GM12878 (cell line): ENCODE results near the gene CD276. TPM values are rescaled to one million over a fixed set of nuclear protein-coding genes. Genes with fewer than 3 reads are reported as not detected.

Source experiments
- ATAC-seq: fragments of 200-7000 bp; cut with Tn5 transposase; 3 replicates; pipeline ENCODE4 v1.9.1; 2020; ENCODE audit warnings: mild to moderate bottlenecking, moderate library complexity
- BruUV-seq: library from RNA; stranded (reverse); fragments of 400-500 nt; replicated peaks from 2 replicates; lab custom pipeline; 2021; lab: Mats Ljungman, UMichigan
- CTCF ChIA-PET: fragments of 300-600 bp; sonication (Branson Sonifier 250); formaldehyde crosslinking; extraction: SDS; loops from one replicate; lab custom pipeline; 2021; ENCODE audit warnings: inconsistent platforms; lab: Yijun Ruan, JAX
- POLR2A ChIA-PET: fragments of 350-600 bp; formaldehyde crosslinking; extraction: SDS; loops from one replicate; lab custom pipeline; 2021; ENCODE audit warnings: inconsistent platforms; lab: Charles Lee
- RAD21 ChIA-PET: fragments of 300-600 bp; sonication (Branson Sonifier 250); formaldehyde crosslinking; loops from one replicate; lab custom pipeline; 2023; ENCODE audit warnings: antibody characterized with exemption; ENCODE audit not compliant: unreplicated experiment; lab: Charles Lee
- SMC1A ChIA-PET: fragments of 300-600 bp; sonication (Branson Sonifier 250); formaldehyde crosslinking; loops from one replicate; lab custom pipeline; 2023; ENCODE audit not compliant: unreplicated experiment, uncharacterized antibody; lab: Charles Lee
- DNase-seq: peaks from one replicate; pipeline ENCODE4 v3.0.0-alpha.2; 2011; ENCODE audit warnings: low read depth, low spot score
- FAIRE-seq: peaks from 3 replicates; lab custom pipeline; 2011; peaks lifted over from hg19 to GRCh38; lab: Jason Lieb, UNC
- H2AFZ ChIP-seq: 2 replicates; pipeline ENCODE4 v1.6.0; 2011; ENCODE audit warnings: low read depth, low read length, control low read depth; ENCODE audit not compliant: control insufficient read depth
- H3K27ac ChIP-seq: 2 replicates; pipeline ENCODE4 v1.5.1; 2011; ENCODE audit warnings: control low read depth; ENCODE audit not compliant: control insufficient read depth, insufficient read depth
- H3K27me3 ChIP-seq, 2 experiments: replicated peaks in 1 of 2; 2 replicates each; pipeline versions ENCODE4 v1.6.0 to v1.6.1; 2011; ENCODE audit warnings: low read length in 1 of 2; ENCODE audit not compliant: control insufficient read depth in 2 of 2, insufficient read depth in 2 of 2
- H3K36me3 ChIP-seq, 2 experiments: 2 replicates each; pipeline ENCODE4 v1.5.1; 2011; ENCODE audit warnings: low read length in 1 of 2; ENCODE audit not compliant: control insufficient read depth in 2 of 2, insufficient read depth in 2 of 2
- H3K4me1 ChIP-seq: 2 replicates; pipeline ENCODE4 v1.6.1; 2011; ENCODE audit warnings: mild to moderate bottlenecking, low read length, moderate library complexity, mixed read lengths; ENCODE audit not compliant: control insufficient read depth, insufficient read depth
- H3K4me2 ChIP-seq: 2 replicates; pipeline ENCODE4 v1.6.0; 2011; ENCODE audit warnings: control low read depth; ENCODE audit not compliant: control insufficient read depth, insufficient read depth
- H3K4me3 ChIP-seq: fragments of 200-600 bp; sonication (generic); 2 replicates; pipeline ENCODE4 v1.5.1; 2016
- H3K79me2 ChIP-seq: 2 replicates; pipeline ENCODE4 v1.6.0; 2011; ENCODE audit warnings: low read length; ENCODE audit not compliant: control insufficient read depth, insufficient read depth
- H3K9ac ChIP-seq: 2 replicates; pipeline ENCODE4 v1.8.0; 2011; ENCODE audit warnings: low read length, control low read depth, mixed read lengths; ENCODE audit not compliant: control insufficient read depth, insufficient read depth
- H3K9me3 ChIP-seq: replicated peaks from 3 replicates; pipeline ENCODE4 v1.5.1; 2011; ENCODE audit warnings: mild to moderate bottlenecking, low read length; ENCODE audit not compliant: control insufficient read depth, insufficient read depth
- H4K20me1 ChIP-seq: 2 replicates; pipeline ENCODE4 v1.6.0; 2011; ENCODE audit not compliant: control insufficient read depth, insufficient read depth
- ATF2 ChIP-seq: IDR thresholded peaks from 2 replicates; pipeline ENCODE4 v1.6.1; 2012; ENCODE audit warnings: low read length, inconsistent platforms
- CEBPB ChIP-seq, 2 experiments: fragments of 150-350 bp in 1 of 2; IDR thresholded peaks; 2 replicates each; pipeline ENCODE4 v1.6.1; 2012 to 2014; ENCODE audit warnings: low read depth in 2 of 2, low read length in 2 of 2, borderline replicate concordance in 1 of 2, inconsistent platforms in 1 of 2
- FOXM1 ChIP-seq: IDR thresholded peaks from 2 replicates; pipeline ENCODE4 v1.6.1; 2012; ENCODE audit warnings: low read depth, mild to moderate bottlenecking, inconsistent platforms, low read length, moderate library complexity
- GABPA ChIP-seq: IDR thresholded peaks from 2 replicates; pipeline ENCODE4 v1.6.1; 2014; ENCODE audit warnings: antibody characterized with exemption, low read depth, mild to moderate bottlenecking, inconsistent platforms
- HDGF ChIP-seq: fragments of 450-650 bp; IDR thresholded peaks from 2 replicates; pipeline ENCODE4 v1.6.1; 2016; ENCODE audit warnings: antibody characterized with exemption
- KAT2A ChIP-seq: conservative IDR thresholded peaks from 2 replicates; pipeline ENCODE4 v1.6.1; 2011; ENCODE audit warnings: low read depth, low read length; ENCODE audit not compliant: control insufficient read depth
- MTA2 ChIP-seq: fragments of 450-650 bp; IDR thresholded peaks from 2 replicates; pipeline ENCODE4 v1.6.1; 2016; ENCODE audit warnings: low read depth, mild to moderate bottlenecking, moderate library complexity
- TCF7 ChIP-seq: IDR thresholded peaks from 2 replicates; pipeline ENCODE4 v1.6.1; 2014; ENCODE audit warnings: antibody characterized with exemption, borderline replicate concordance
- WGBS: methylation state at CpG from one replicate; pipeline ENCODE4 v1.1.6; 2016; ENCODE audit warnings: low lambda C conversion rate; ENCODE audit not compliant: insufficient replicate concordance, insufficient coverage; ENCODE audit errors: missing lambda C conversion rate; 5-methylcytosine and 5-hydroxymethylcytosine counted together
- in situ Hi-C: fragments of 300-500 bp; cut with MboI; formaldehyde crosslinking; loops from 9 replicates; pipeline ENCODE4 v1.14.3; 2018; ENCODE audit warnings: mixed read lengths
- intact Hi-C: fragments of 100-400 bp; cut with micrococcal nuclease; formaldehyde crosslinking; loops from one replicate; pipeline ENCODE4 v1.14.2; 2022; ENCODE audit not compliant: unreplicated experiment
- polyA plus RNA-seq, 11 experiments: library from polyadenylated mRNA; depleted of rRNA in 4 of 11; unstranded in 6 of 11; stranded (reverse) in 5 of 11; fragments of >200 nt; fragmentation: Nextera tagmentation in 4 of 11; fragmentation: Illumina TruSeq in 1 of 11; extraction: Ambion mirVana in 4 of 11; extraction: Trizol in 1 of 11; gene quantifications; 1 replicate in 1 of 11; 2 replicates in 10 of 11; pipeline versions ENCODE4 v1.2.1 to v1.2.3, GENCODE V29; 2011 to 2016; ENCODE audit warnings: inconsistent platforms in 2 of 11, missing spikeins in 2 of 11, low read depth in 1 of 11
- total RNA-seq, 4 experiments: library from RNA; depleted of rRNA in 3 of 4; stranded (reverse); fragments of >200 nt in 3 of 4; fragmentation: Illumina TruSeq in 1 of 4; extraction: Trizol in 1 of 4; gene quantifications; 2 replicates each; pipeline versions ENCODE4 v1.2.1 to v1.2.3, GENCODE V29; 2013 to 2021
- TF ChIP-seq, protein P1 (sequence below): fragments of 450-650 bp; IDR thresholded peaks from 2 replicates; pipeline ENCODE4 v1.6.1; 2017; ENCODE audit warnings: mild to moderate bottlenecking, moderate library complexity

Gene CD276
- total and polyA plus RNA-seq, 10 of the 15 experiments (the other 5 are each of a cell fraction or from before 2014, with no cell fraction given), result 0.11 to 3.0 (median 1.2) TPM

- Histone ChIP-seq H3K4me2 (no peak overlapping the region), H3K9me3 (no peaks in the 10 kb centered on the region), H3K27ac (no peak overlapping the region), H3K4me1 (no peaks in the 10 kb centered on the region), H3K27me3 (peaks cover 0 to 9% of the 10 kb centered on the region in 2 experiments; a peak in 3 of 4 replicates), H4K20me1 (no peaks in the 10 kb centered on the region), H3K4me3 (no peak overlapping the region), H2AFZ (no peak overlapping the region), H3K9ac (no peak overlapping the region), H3K79me2 (no peaks in the 10 kb centered on the region), H3K36me3 (no peaks in the 10 kb centered on the region)
- POLR2A ChIA-PET, result no interaction called here
- ATAC-seq (no peak), FAIRE-seq (no peak), DNase-seq (no peak)
- no TSS peak for BruUV-seq
- CTCF ChIA-PET, result no interaction called here
- RAD21 ChIA-PET, result no interaction called here
- in situ Hi-C loops, result no loop called here
- WGBS, result 6% methylated on average over 7 of the region's 7 CpGs
- no peak for TF ChIP-seq ATF2
- TF ChIP-seq FOXM1, result no peak
- no peak for TF ChIP-seq CEBPB (IDR thresholded peaks at IDR 0.05; ENCODE audit: borderline replicate concordance in 1 of 2, low read depth in 2 of 2, low read length in 2 of 2)
- TF ChIP-seq, protein P1, sequence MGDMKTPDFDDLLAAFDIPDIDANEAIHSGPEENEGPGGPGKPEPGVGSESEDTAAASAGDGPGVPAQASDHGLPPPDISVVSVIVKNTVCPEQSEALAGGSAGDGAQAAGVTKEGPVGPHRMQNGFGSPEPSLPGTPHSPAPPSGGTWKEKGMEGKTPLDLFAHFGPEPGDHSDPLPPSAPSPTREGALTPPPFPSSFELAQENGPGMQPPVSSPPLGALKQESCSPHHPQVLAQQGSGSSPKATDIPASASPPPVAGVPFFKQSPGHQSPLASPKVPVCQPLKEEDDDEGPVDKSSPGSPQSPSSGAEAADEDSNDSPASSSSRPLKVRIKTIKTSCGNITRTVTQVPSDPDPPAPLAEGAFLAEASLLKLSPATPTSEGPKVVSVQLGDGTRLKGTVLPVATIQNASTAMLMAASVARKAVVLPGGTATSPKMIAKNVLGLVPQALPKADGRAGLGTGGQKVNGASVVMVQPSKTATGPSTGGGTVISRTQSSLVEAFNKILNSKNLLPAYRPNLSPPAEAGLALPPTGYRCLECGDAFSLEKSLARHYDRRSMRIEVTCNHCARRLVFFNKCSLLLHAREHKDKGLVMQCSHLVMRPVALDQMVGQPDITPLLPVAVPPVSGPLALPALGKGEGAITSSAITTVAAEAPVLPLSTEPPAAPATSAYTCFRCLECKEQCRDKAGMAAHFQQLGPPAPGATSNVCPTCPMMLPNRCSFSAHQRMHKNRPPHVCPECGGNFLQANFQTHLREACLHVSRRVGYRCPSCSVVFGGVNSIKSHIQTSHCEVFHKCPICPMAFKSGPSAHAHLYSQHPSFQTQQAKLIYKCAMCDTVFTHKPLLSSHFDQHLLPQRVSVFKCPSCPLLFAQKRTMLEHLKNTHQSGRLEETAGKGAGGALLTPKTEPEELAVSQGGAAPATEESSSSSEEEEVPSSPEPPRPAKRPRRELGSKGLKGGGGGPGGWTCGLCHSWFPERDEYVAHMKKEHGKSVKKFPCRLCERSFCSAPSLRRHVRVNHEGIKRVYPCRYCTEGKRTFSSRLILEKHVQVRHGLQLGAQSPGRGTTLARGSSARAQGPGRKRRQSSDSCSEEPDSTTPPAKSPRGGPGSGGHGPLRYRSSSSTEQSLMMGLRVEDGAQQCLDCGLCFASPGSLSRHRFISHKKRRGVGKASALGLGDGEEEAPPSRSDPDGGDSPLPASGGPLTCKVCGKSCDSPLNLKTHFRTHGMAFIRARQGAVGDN, result no peak
- TF ChIP-seq TCF7, result no peak
- no peak for TF ChIP-seq MTA2
- no peak for TF ChIP-seq HDGF
- no peak for TF ChIP-seq KAT2A
- no peak for TF ChIP-seq GABPA
- SMC1A ChIA-PET, result no interaction called here
- intact Hi-C loops, result no loop called here
Measured at GRCh38 chr15:73746883-73747282, 62.7 kb downstream of the CD276 start.
